GM23338 (cell line): ENCODE data around the gene ENTHD1. TPM values are rescaled to one million over a fixed set of nuclear protein-coding genes. Genes with fewer than 3 reads are reported as not detected.

Source experiments
- ATAC-seq: fragments of 200-7000 bp; cut with Tn5 transposase; 3 replicates; pipeline ENCODE4 v1.9.1; 2020
- DNase-seq: peaks from one replicate; pipeline ENCODE4 v3.0.0-alpha.2; 2015; ENCODE audit warnings: low spot score
- H2AFZ ChIP-seq: fragments of 200-600 bp; sonication (generic); 2 replicates; pipeline ENCODE4 v1.8.0; 2016; ENCODE audit warnings: antibody characterized with exemption, mild to moderate bottlenecking, moderate library complexity
- H3F3A ChIP-seq: fragments of 200-600 bp; sonication (generic); replicated peaks from 2 replicates; pipeline ENCODE4 v1.8.0; 2017; ENCODE audit warnings: antibody characterized with exemption, mixed run types, low read depth
- H3K27ac ChIP-seq: fragments of 200-600 bp; sonication (generic); 2 replicates; pipeline ENCODE4 v1.6.1; 2016; ENCODE audit warnings: low read depth
- H3K27me3 ChIP-seq: fragments of 200-600 bp; sonication (generic); 2 replicates; pipeline ENCODE4 v1.8.0; 2016; ENCODE audit warnings: mild to moderate bottlenecking, mixed run types, moderate library complexity; ENCODE audit not compliant: insufficient read depth
- H3K36me3 ChIP-seq: fragments of 200-600 bp; sonication (generic); 2 replicates; pipeline ENCODE4 v1.8.0; 2016; ENCODE audit warnings: mild to moderate bottlenecking; ENCODE audit not compliant: insufficient read depth
- H3K4me1 ChIP-seq: fragments of 200-600 bp; sonication (generic); 2 replicates; pipeline ENCODE4 v1.8.0; 2016; ENCODE audit warnings: mild to moderate bottlenecking, moderate library complexity; ENCODE audit not compliant: insufficient read depth
- H3K4me2 ChIP-seq: fragments of 200-600 bp; sonication (generic); 2 replicates; pipeline ENCODE4 v1.7.1; 2017; ENCODE audit warnings: mixed run types
- H3K4me3 ChIP-seq: fragments of 200-600 bp; sonication (generic); 2 replicates; pipeline ENCODE4 v1.6.1; 2016; ENCODE audit warnings: mixed run types
- H3K79me2 ChIP-seq: fragments of 200-600 bp; sonication (generic); replicated peaks from 2 replicates; pipeline ENCODE4 v1.8.0; 2017; ENCODE audit warnings: mild to moderate bottlenecking; ENCODE audit not compliant: insufficient read depth
- H3K9me2 ChIP-seq: fragments of 200-600 bp; sonication (generic); 2 replicates; pipeline ENCODE4 v1.8.0; 2017; ENCODE audit not compliant: insufficient read depth
- H4K20me1 ChIP-seq: fragments of 200-600 bp; sonication (generic); replicated peaks from 2 replicates; pipeline ENCODE4 v1.8.0; 2017; ENCODE audit warnings: mild to moderate bottlenecking; ENCODE audit not compliant: insufficient read depth
- H3K27ac Mint-ChIP-seq: 2 replicates; pipeline ENCODE4 v1.8.0; 2020; ENCODE audit warnings: inconsistent platforms, mild to moderate bottlenecking, moderate library complexity, mixed read lengths
- H3K27me3 Mint-ChIP-seq: 3 replicates; pipeline ENCODE4 v1.8.0; 2022; ENCODE audit warnings: low read depth, mild to moderate bottlenecking, moderate library complexity, mixed read lengths, inconsistent platforms; ENCODE audit not compliant: insufficient read depth, poor library complexity
- H3K36me3 Mint-ChIP-seq: 3 replicates; pipeline ENCODE4 v1.8.0; 2021; ENCODE audit warnings: low read depth, mild to moderate bottlenecking, inconsistent platforms, moderate library complexity, mixed read lengths
- H3K4me1 Mint-ChIP-seq: 3 replicates; pipeline ENCODE4 v1.8.0; 2020; ENCODE audit warnings: mild to moderate bottlenecking, inconsistent platforms, mixed read lengths
- H3K4me3 Mint-ChIP-seq: 3 replicates; pipeline ENCODE4 v1.8.0; 2021; ENCODE audit warnings: moderate library complexity, mild to moderate bottlenecking, inconsistent platforms, mixed read lengths
- H3K9me3 Mint-ChIP-seq: 3 replicates; pipeline ENCODE4 v1.8.0; 2020; ENCODE audit warnings: moderate library complexity, mild to moderate bottlenecking, inconsistent platforms, mixed read lengths
- CREB1 ChIP-seq: fragments of 250-450 bp; sonication (Bioruptor Pico); IDR thresholded peaks from 2 replicates; pipeline ENCODE4 v1.5.0; 2020; ENCODE audit warnings: low read depth, mild to moderate bottlenecking, moderate library complexity
- EZH2 ChIP-seq: fragments of 200-600 bp; sonication (generic); IDR thresholded peaks from one replicate; pipeline ENCODE4 v1.8.0; 2017; ENCODE audit warnings: antibody characterized with exemption, mild to moderate bottlenecking, low read depth; ENCODE audit not compliant: unreplicated experiment
- EZH2phosphoT487 ChIP-seq: fragments of 200-600 bp; sonication (generic); IDR thresholded peaks from one replicate; pipeline ENCODE4 v1.8.1; 2018; ENCODE audit warnings: antibody characterized with exemption; ENCODE audit not compliant: unreplicated experiment
- JUNB ChIP-seq: IDR thresholded peaks from one replicate; pipeline ENCODE4 v1.6.1; 2016; ENCODE audit warnings: antibody characterized with exemption; ENCODE audit not compliant: unreplicated experiment
- NANOG ChIP-seq: IDR thresholded peaks from 2 replicates; pipeline ENCODE4 v1.6.1; 2016; ENCODE audit warnings: antibody characterized with exemption, borderline replicate concordance
- POLR2AphosphoS5 ChIP-seq: IDR thresholded peaks from 2 replicates; pipeline ENCODE4 v1.6.1; 2016; ENCODE audit warnings: antibody characterized with exemption, low read depth
- STAT1 ChIP-seq: IDR thresholded peaks from one replicate; pipeline ENCODE4 v1.6.1; 2016; ENCODE audit warnings: antibody characterized with exemption; ENCODE audit not compliant: unreplicated experiment
- ZNF114 ChIP-seq: fragments of 250-450 bp; sonication (Bioruptor Pico); IDR thresholded peaks from 2 replicates; pipeline ENCODE4 v1.5.0; 2020; ENCODE audit warnings: mild to moderate bottlenecking, moderate library complexity
- ZNF331 ChIP-seq: fragments of 250-450 bp; sonication (Bioruptor Pico); IDR thresholded peaks from 2 replicates; pipeline ENCODE4 v1.5.0; 2020; ENCODE audit warnings: low read depth, mild to moderate bottlenecking, moderate library complexity
- polyA plus RNA-seq: library from polyadenylated mRNA; unstranded; fragments of >200 nt; fragmentation: Nextera tagmentation; extraction: Ambion mirVana; gene quantifications from 2 replicates; pipeline ENCODE4 v1.2.1, GENCODE V29; 2016
- total RNA-seq: library from RNA; depleted of rRNA; stranded (reverse); fragments of >200 nt; shearing (Covaris generic); gene quantifications from 2 replicates; pipeline ENCODE4 v1.2.3, GENCODE V29; 2014
- TF ChIP-seq, protein P1 (sequence below): fragments of 250-450 bp; sonication (Bioruptor Pico); IDR thresholded peaks from 2 replicates; pipeline ENCODE4 v1.5.0; 2020; ENCODE audit warnings: mild to moderate bottlenecking, moderate library complexity
- TF ChIP-seq, protein P2 (sequence below): IDR thresholded peaks from 2 replicates; pipeline ENCODE4 v1.6.1; 2016; ENCODE audit warnings: antibody characterized with exemption
- TF ChIP-seq, protein P3 (sequence below), 2 experiments: fragments of 200-600 bp in 1 of 2; sonication (generic) in 1 of 2; conservative IDR thresholded peaks; 2 replicates each; pipeline versions ENCODE4 v1.5.1 to v1.6.1; 2016 to 2017; ENCODE audit warnings: antibody characterized with exemption in 2 of 2, low read depth in 2 of 2, mild to moderate bottlenecking in 2 of 2, moderate library complexity in 1 of 2
- TF ChIP-seq, protein P4 (sequence below): IDR thresholded peaks from one replicate; pipeline ENCODE4 v1.6.1; 2018; ENCODE audit warnings: antibody characterized with exemption; ENCODE audit not compliant: unreplicated experiment

ENTHD1 gene
- total and polyA plus RNA-seq, 2 experiments from 2014 or later: not detected

DNA sequence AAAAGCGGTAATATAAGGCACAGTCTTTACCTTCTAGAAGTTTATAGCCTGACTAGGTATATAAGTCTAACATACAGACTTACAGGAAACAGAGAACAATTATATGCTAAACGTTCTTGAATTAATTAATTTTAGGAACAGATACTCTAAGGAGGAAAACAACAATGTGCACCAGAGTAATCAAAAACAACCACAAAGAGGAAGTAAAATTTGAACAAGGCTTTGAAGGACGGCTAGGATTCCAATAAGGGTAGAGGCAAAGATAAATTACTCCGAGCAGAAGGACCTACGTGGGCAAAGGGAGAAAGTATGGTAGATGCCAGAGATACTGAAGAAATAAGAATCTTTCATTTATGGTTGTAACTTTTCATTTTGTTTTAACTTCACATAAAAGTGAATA is 54.4 kb downstream of the ENTHD1 start:
- Mint-ChIP-seq H3K9me3 (no peaks in the 10 kb centered on the region), H3K4me1 (no peaks in the 10 kb centered on the region), H3K27ac (no peak overlapping the region), H3K36me3 (no peaks in the 10 kb centered on the region), H3K27me3 (no peaks in the 10 kb centered on the region), H3K4me3 (no peak overlapping the region)
- no peaks in the 10 kb centered on the region for H3K4me1 ChIP-seq
- no peaks in the 10 kb centered on the region for H3F3A ChIP-seq
- no peaks in the 10 kb centered on the region for H4K20me1 ChIP-seq
- no peaks in the 10 kb centered on the region for H3K79me2 ChIP-seq
- no peaks in the 10 kb centered on the region for H3K36me3 ChIP-seq
- TF ChIP-seq POLR2AphosphoS5 (no peak), ZNF114 (CRISPR knock-in tag) (no peak), EZH2phosphoT487 (no peak), STAT1 (no peak), CREB1 (CRISPR knock-in tag) (no peak), ZNF331 (CRISPR knock-in tag) (no peak), JUNB (no peak), EZH2 (no peak), NANOG (no peak)
- TF ChIP-seq, protein P1, sequence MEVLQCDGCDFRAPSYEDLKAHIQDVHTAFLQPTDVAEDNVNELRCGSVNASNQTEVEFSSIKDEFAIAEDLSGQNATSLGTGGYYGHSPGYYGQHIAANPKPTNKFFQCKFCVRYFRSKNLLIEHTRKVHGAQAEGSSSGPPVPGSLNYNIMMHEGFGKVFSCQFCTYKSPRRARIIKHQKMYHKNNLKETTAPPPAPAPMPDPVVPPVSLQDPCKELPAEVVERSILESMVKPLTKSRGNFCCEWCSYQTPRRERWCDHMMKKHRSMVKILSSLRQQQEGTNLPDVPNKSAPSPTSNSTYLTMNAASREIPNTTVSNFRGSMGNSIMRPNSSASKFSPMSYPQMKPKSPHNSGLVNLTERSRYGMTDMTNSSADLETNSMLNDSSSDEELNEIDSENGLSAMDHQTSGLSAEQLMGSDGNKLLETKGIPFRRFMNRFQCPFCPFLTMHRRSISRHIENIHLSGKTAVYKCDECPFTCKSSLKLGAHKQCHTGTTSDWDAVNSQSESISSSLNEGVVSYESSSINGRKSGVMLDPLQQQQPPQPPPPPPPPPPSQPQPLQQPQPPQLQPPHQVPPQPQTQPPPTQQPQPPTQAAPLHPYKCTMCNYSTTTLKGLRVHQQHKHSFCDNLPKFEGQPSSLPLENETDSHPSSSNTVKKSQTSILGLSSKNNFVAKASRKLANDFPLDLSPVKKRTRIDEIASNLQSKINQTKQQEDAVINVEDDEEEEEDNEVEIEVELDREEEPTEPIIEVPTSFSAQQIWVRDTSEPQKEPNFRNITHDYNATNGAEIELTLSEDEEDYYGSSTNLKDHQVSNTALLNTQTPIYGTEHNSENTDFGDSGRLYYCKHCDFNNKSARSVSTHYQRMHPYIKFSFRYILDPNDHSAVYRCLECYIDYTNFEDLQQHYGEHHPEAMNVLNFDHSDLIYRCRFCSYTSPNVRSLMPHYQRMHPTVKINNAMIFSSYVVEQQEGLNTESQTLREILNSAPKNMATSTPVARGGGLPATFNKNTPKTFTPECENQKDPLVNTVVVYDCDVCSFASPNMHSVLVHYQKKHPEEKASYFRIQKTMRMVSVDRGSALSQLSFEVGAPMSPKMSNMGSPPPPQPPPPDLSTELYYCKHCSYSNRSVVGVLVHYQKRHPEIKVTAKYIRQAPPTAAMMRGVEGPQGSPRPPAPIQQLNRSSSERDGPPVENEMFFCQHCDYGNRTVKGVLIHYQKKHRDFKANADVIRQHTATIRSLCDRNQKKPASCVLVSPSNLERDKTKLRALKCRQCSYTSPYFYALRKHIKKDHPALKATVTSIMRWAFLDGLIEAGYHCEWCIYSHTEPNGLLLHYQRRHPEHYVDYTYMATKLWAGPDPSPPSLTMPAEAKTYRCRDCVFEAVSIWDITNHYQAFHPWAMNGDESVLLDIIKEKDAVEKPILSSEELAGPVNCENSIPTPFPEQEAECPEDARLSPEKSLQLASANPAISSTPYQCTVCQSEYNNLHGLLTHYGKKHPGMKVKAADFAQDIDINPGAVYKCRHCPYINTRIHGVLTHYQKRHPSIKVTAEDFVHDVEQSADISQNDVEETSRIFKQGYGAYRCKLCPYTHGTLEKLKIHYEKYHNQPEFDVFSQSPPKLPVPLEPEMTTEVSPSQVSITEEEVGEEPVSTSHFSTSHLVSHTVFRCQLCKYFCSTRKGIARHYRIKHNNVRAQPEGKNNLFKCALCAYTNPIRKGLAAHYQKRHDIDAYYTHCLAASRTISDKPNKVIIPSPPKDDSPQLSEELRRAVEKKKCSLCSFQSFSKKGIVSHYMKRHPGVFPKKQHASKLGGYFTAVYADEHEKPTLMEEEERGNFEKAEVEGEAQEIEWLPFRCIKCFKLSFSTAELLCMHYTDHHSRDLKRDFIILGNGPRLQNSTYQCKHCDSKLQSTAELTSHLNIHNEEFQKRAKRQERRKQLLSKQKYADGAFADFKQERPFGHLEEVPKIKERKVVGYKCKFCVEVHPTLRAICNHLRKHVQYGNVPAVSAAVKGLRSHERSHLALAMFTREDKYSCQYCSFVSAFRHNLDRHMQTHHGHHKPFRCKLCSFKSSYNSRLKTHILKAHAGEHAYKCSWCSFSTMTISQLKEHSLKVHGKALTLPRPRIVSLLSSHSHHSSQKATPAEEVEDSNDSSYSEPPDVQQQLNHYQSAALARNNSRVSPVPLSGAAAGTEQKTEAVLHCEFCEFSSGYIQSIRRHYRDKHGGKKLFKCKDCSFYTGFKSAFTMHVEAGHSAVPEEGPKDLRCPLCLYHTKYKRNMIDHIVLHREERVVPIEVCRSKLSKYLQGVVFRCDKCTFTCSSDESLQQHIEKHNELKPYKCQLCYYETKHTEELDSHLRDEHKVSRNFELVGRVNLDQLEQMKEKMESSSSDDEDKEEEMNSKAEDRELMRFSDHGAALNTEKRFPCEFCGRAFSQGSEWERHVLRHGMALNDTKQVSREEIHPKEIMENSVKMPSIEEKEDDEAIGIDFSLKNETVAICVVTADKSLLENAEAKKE: no peak
- TF ChIP-seq, protein P2, sequence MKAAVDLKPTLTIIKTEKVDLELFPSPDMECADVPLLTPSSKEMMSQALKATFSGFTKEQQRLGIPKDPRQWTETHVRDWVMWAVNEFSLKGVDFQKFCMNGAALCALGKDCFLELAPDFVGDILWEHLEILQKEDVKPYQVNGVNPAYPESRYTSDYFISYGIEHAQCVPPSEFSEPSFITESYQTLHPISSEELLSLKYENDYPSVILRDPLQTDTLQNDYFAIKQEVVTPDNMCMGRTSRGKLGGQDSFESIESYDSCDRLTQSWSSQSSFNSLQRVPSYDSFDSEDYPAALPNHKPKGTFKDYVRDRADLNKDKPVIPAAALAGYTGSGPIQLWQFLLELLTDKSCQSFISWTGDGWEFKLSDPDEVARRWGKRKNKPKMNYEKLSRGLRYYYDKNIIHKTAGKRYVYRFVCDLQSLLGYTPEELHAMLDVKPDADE: no peak
- TF ChIP-seq, protein P3, sequence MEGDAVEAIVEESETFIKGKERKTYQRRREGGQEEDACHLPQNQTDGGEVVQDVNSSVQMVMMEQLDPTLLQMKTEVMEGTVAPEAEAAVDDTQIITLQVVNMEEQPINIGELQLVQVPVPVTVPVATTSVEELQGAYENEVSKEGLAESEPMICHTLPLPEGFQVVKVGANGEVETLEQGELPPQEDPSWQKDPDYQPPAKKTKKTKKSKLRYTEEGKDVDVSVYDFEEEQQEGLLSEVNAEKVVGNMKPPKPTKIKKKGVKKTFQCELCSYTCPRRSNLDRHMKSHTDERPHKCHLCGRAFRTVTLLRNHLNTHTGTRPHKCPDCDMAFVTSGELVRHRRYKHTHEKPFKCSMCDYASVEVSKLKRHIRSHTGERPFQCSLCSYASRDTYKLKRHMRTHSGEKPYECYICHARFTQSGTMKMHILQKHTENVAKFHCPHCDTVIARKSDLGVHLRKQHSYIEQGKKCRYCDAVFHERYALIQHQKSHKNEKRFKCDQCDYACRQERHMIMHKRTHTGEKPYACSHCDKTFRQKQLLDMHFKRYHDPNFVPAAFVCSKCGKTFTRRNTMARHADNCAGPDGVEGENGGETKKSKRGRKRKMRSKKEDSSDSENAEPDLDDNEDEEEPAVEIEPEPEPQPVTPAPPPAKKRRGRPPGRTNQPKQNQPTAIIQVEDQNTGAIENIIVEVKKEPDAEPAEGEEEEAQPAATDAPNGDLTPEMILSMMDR (conservative IDR thresholded peaks at IDR 0.05; ENCODE audit: low read depth in 2 of 2): no peak
- TF ChIP-seq, protein P4, sequence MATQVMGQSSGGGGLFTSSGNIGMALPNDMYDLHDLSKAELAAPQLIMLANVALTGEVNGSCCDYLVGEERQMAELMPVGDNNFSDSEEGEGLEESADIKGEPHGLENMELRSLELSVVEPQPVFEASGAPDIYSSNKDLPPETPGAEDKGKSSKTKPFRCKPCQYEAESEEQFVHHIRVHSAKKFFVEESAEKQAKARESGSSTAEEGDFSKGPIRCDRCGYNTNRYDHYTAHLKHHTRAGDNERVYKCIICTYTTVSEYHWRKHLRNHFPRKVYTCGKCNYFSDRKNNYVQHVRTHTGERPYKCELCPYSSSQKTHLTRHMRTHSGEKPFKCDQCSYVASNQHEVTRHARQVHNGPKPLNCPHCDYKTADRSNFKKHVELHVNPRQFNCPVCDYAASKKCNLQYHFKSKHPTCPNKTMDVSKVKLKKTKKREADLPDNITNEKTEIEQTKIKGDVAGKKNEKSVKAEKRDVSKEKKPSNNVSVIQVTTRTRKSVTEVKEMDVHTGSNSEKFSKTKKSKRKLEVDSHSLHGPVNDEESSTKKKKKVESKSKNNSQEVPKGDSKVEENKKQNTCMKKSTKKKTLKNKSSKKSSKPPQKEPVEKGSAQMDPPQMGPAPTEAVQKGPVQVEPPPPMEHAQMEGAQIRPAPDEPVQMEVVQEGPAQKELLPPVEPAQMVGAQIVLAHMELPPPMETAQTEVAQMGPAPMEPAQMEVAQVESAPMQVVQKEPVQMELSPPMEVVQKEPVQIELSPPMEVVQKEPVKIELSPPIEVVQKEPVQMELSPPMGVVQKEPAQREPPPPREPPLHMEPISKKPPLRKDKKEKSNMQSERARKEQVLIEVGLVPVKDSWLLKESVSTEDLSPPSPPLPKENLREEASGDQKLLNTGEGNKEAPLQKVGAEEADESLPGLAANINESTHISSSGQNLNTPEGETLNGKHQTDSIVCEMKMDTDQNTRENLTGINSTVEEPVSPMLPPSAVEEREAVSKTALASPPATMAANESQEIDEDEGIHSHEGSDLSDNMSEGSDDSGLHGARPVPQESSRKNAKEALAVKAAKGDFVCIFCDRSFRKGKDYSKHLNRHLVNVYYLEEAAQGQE: no peak
- no peak for ATAC-seq
- H2AFZ ChIP-seq: no peak overlapping the region
- no peak overlapping the region for H3K4me3 ChIP-seq
- no peak for DNase-seq
- no peak overlapping the region for H3K4me2 ChIP-seq
- no peaks in the 10 kb centered on the region for H3K9me2 ChIP-seq
- H3K27ac ChIP-seq: no peak overlapping the region
- H3K27me3 ChIP-seq: no peaks in the 10 kb centered on the region
